PC-3 (cell line): ENCODE data around the gene MUL1. TPM values are rescaled to one million over a fixed set of nuclear protein-coding genes. Genes with fewer than 3 reads are reported as not detected.
"Not testable (repeated sequence)": the region's sequence is repeated elsewhere in the genome, so short reads cannot be mapped to it uniquely, and the experiment has no call there.

Source experiments
- ATAC-seq: fragments of 200-7000 bp; cut with Tn5 transposase; 2 replicates; pipeline ENCODE4 v1.9.1; 2020; ENCODE audit warnings: mild to moderate bottlenecking, moderate library complexity
- BruUV-seq: library from RNA; stranded (reverse); fragments of 400-500 nt; replicated peaks from 2 replicates; lab custom pipeline; 2021; lab: Mats Ljungman, UMichigan
- CTCF ChIA-PET: fragments of 300-600 bp; sonication (Branson Sonifier 250); formaldehyde crosslinking; loops from one replicate; lab custom pipeline; 2022; ENCODE audit warnings: antibody characterized with exemption; lab: Charles Lee
- POLR2A ChIA-PET: fragments of 300-600 bp; sonication (Branson Sonifier 250); formaldehyde crosslinking; loops from one replicate; lab custom pipeline; 2022; ENCODE audit warnings: antibody characterized with exemption; ENCODE audit not compliant: unreplicated experiment; lab: Charles Lee
- DNase-seq: peaks from one replicate; pipeline ENCODE4 v3.0.0-alpha.2; 2015
- H2AFZ ChIP-seq: fragments of 300-600 bp; sonication (generic); 2 replicates; pipeline ENCODE4 v1.6.0; 2016; ENCODE audit warnings: antibody characterized with exemption, low read length
- H3F3A ChIP-seq: fragments of 300-600 bp; sonication (generic); one replicate; pipeline ENCODE4 v1.6.0; 2017; ENCODE audit warnings: antibody characterized with exemption, low read length, control low read depth, mild to moderate bottlenecking; ENCODE audit not compliant: unreplicated experiment
- H3K27ac ChIP-seq: fragments of 300-600 bp; sonication (generic); 2 replicates; pipeline ENCODE4 v1.5.1; 2016; ENCODE audit warnings: mild to moderate bottlenecking, low read length
- H3K27me3 ChIP-seq: fragments of 300-600 bp; sonication (generic); 2 replicates; pipeline ENCODE4 v1.6.1; 2016; ENCODE audit warnings: low read length, mixed read lengths
- H3K36me3 ChIP-seq: fragments of 300-600 bp; sonication (generic); 2 replicates; pipeline ENCODE4 v1.6.1; 2016; ENCODE audit warnings: low read depth, mixed run types, low read length, mixed read lengths
- H3K4me1 ChIP-seq: fragments of 300-600 bp; sonication (generic); 2 replicates; pipeline ENCODE4 v1.5.1; 2016; ENCODE audit warnings: low read length; ENCODE audit not compliant: insufficient read depth
- H3K4me2 ChIP-seq: fragments of 300-600 bp; sonication (generic); 2 replicates; pipeline ENCODE4 v1.6.0; 2016; ENCODE audit warnings: low read length
- H3K4me3 ChIP-seq: fragments of 300-600 bp; sonication (generic); 2 replicates; pipeline ENCODE4 v1.5.1; 2016; ENCODE audit warnings: mild to moderate bottlenecking, low read length, mixed read lengths
- H3K79me2 ChIP-seq: fragments of 300-600 bp; sonication (generic); 2 replicates; pipeline ENCODE4 v1.6.1; 2017; ENCODE audit warnings: low read length, mixed read lengths
- H3K9ac ChIP-seq: fragments of 300-600 bp; sonication (generic); 2 replicates; pipeline ENCODE4 v1.6.0; 2016; ENCODE audit warnings: mild to moderate bottlenecking, low read length
- H3K9me2 ChIP-seq: fragments of 300-600 bp; sonication (generic); replicated peaks from 2 replicates; pipeline ENCODE4 v1.6.1; 2016; ENCODE audit warnings: mixed run types, low read length, mixed read lengths
- H3K9me3 ChIP-seq: fragments of 300-600 bp; sonication (generic); 2 replicates; pipeline ENCODE4 v1.6.1; 2016; ENCODE audit warnings: low read length, mixed read lengths
- H4K20me1 ChIP-seq: fragments of 300-600 bp; sonication (generic); 2 replicates; pipeline ENCODE4 v1.6.1; 2016; ENCODE audit warnings: low read length, mixed read lengths
- EZH2 ChIP-seq: fragments of 300-600 bp; sonication (generic); IDR thresholded peaks from one replicate; pipeline ENCODE4 v1.6.1; 2017; ENCODE audit warnings: antibody characterized with exemption, mild to moderate bottlenecking, low read length; ENCODE audit not compliant: unreplicated experiment
- EZH2phosphoT487 ChIP-seq: fragments of 300-600 bp; sonication (generic); IDR thresholded peaks from 2 replicates; pipeline ENCODE4 v1.6.1; 2018; ENCODE audit warnings: mild to moderate bottlenecking, antibody characterized with exemption, low read length, borderline replicate concordance
- intact Hi-C: fragments of 100-400 bp; cut with micrococcal nuclease; formaldehyde crosslinking; loops from 2 replicates; pipeline ENCODE4 v1.9.0; 2023
- total RNA-seq: library from RNA; depleted of rRNA; stranded (reverse); fragments of >200 nt; gene quantifications from 2 replicates; pipeline ENCODE4 v1.2.3, GENCODE V29; 2014
- TF ChIP-seq, protein P1 (sequence below): fragments of 300-600 bp; sonication (generic); conservative IDR thresholded peaks from 2 replicates; pipeline ENCODE4 v1.5.1; 2017; ENCODE audit warnings: antibody characterized with exemption, low read depth, mild to moderate bottlenecking, low read length

Gene MUL1
- total RNA-seq, 1 experiment from 2014 or later: 28.9 TPM

- intact Hi-C loops: loop anchor here (1.0 to 5.0 kb wide), 3 partner anchors 65 to 118 kb away; partner anchors contain the start of genes CDA and PINK1
- BruUV-seq: no TSS peak
- Histone ChIP-seq H3K79me2 (no peaks in the 10 kb centered on the region), H3K9ac (no peak overlapping the region), H3K9me2 (no peaks in the 10 kb centered on the region), H3K4me3 (no peak overlapping the region), H3K27ac (no peak overlapping the region), H3K4me2 (peak overlapping the region; percentile 62; the same call in 1 of the 2 replicates), H3K9me3 (no peaks in the 10 kb centered on the region), H3K4me1 (no peaks in the 10 kb centered on the region), H3K27me3 (no peaks in the 10 kb centered on the region), H4K20me1 (no peaks in the 10 kb centered on the region), H3F3A (no peaks in the 10 kb centered on the region), H2AFZ (peak overlapping the region; percentile 65), H3K36me3 (no peaks in the 10 kb centered on the region)
- DNase-seq (peak; percentile 96), ATAC-seq (peak; percentile 70)
- TF ChIP-seq, protein P1, sequence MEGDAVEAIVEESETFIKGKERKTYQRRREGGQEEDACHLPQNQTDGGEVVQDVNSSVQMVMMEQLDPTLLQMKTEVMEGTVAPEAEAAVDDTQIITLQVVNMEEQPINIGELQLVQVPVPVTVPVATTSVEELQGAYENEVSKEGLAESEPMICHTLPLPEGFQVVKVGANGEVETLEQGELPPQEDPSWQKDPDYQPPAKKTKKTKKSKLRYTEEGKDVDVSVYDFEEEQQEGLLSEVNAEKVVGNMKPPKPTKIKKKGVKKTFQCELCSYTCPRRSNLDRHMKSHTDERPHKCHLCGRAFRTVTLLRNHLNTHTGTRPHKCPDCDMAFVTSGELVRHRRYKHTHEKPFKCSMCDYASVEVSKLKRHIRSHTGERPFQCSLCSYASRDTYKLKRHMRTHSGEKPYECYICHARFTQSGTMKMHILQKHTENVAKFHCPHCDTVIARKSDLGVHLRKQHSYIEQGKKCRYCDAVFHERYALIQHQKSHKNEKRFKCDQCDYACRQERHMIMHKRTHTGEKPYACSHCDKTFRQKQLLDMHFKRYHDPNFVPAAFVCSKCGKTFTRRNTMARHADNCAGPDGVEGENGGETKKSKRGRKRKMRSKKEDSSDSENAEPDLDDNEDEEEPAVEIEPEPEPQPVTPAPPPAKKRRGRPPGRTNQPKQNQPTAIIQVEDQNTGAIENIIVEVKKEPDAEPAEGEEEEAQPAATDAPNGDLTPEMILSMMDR: peak; percentile 95
- no peak for TF ChIP-seq EZH2
- ChIA-PET POLR2A (no interaction called here), CTCF (no interaction called here)
These were observed 14.3 kb upstream of the MUL1 start for GRCh38 chr1:20521960-20522861.

GRCh38 chr1:20519609-20520262, 11.8 kb upstream of the MUL1 start:
- H3K9me3 ChIP-seq, H4K20me1 ChIP-seq, H2AFZ ChIP-seq, H3K4me2 ChIP-seq, H3K27me3 ChIP-seq, ATAC-seq, H3K4me1 ChIP-seq, H3K36me3 ChIP-seq, CTCF ChIA-PET, H3K9me2 ChIP-seq, POLR2A ChIA-PET, H3K79me2 ChIP-seq, DNase-seq, H3K4me3 ChIP-seq, H3F3A ChIP-seq, BruUV-seq, H3K27ac ChIP-seq, H3K9ac ChIP-seq: not testable (repeated sequence)
- intact Hi-C loops: loop anchor here (5.0 kb wide), 1 partner anchor 68 kb away; the partner anchor contains the start of gene CDA

GRCh38 chr1:20511518-20512428, 3.8 kb upstream of the MUL1 start:
- Histone ChIP-seq H3K9me3 (no peaks in the 10 kb centered on the region), H3K27me3 (no peaks in the 10 kb centered on the region), H2AFZ (0 out of 2 replicates have a peak overlapping the region, but pooled peaks have one; percentile 45), H3K36me3 (no peaks in the 10 kb centered on the region), H3F3A (peaks cover 5% of the 10 kb centered on the region), H3K27ac (peak overlapping the region; percentile 44), H3K4me3 (no peak overlapping the region), H3K79me2 (peaks cover 11% of the 10 kb centered on the region), H3K4me1 (peaks cover 14% of the 10 kb centered on the region), H3K4me2 (0 out of 2 replicates have a peak overlapping the region, but pooled peaks have one; percentile 11), H3K9me2 (no peaks in the 10 kb centered on the region), H3K9ac (no peak overlapping the region), H4K20me1 (no peaks in the 10 kb centered on the region)
- CTCF ChIA-PET: interaction anchor here (0.9 kb wide), 1 partner anchor 26 kb away, joined by 3 read pairs; no protein-coding TSS in a partner anchor
- BruUV-seq: no TSS peak
- ATAC-seq: 0 out of 2 replicates have a peak, but pooled peaks have one; percentile 10
- intact Hi-C loops: no loop called here
- TF ChIP-seq EZH2 (no peak), EZH2phosphoT487 (no peak)
- TF ChIP-seq, protein P1: peak; percentile 23; the same call in 1 of the 2 replicates
- peak; percentile 70 for DNase-seq
- POLR2A ChIA-PET: no interaction called here
